Right lobe of liver (tissue), 4 donors: ENCODE data around the gene SMG7.

Source experiments
- CTCF ChIP-seq, 4 donors: fragments of 200-600 bp in 3 of 4; fragments of 450-650 bp in 1 of 4; IDR thresholded peaks; one replicate each; pipeline versions ENCODE4 v1.5.1 to v1.8.0; 2016 to 2022; ENCODE audit warnings: antibody characterized with exemption in 4 of 4, mild to moderate bottlenecking in 2 of 4
- POLR2A ChIP-seq: fragments of 450-650 bp; IDR thresholded peaks from one replicate; pipeline ENCODE4 v1.6.1; 2017; ENCODE audit warnings: antibody characterized with exemption, mild to moderate bottlenecking
- donor health status: DM: no; HTN: no; CAD: no.
- donor health status: DM: no; HTN: no; CAD: no.
- donor health status: DM: no; HTN: yes; CAD: no.

- TF ChIP-seq CTCF (IDR thresholded peaks at IDR 0.05) (no peak), POLR2A (no peak)
Measured at GRCh38 chr1:183433703-183434102, 38.6 kb upstream of the SMG7 start.
